Activated effector memory CD4-positive, alpha-beta T cell treated with Interleukin-2 at 50 U/mL for 16 hours (primary cell): ENCODE data around the gene RETREG2.
A peak's percentile ranks its signal among the peaks of the same experiment; 100 is the strongest.

Source experiments
- DNase-seq: peaks from one replicate; pipeline ENCODE4 v3.0.0-alpha.2; 2020

Gene RETREG2

GRCh38 chr2:219177552-219178376 is at the start of gene RETREG2:
Gene RETREG2 (plus strand): TSS chr2:219178275. CDS start chr2:219178353, 78 bp downstream.
- peak; percentile 77 for DNase-seq

- no peak for DNase-seq
These were observed 49.7 kb upstream of the RETREG2 start for GRCh38 chr2:219128396-219128795.

GRCh38 chr2:219129589-219129988 is 48.5 kb upstream of the RETREG2 start:
- no peak for DNase-seq

- no peak for DNase-seq
These were observed 46.7 kb upstream of the RETREG2 start for GRCh38 chr2:219131327-219131726.

- no peak for DNase-seq
These were observed 46.3 kb upstream of the RETREG2 start for GRCh38 chr2:219131744-219132143.

GRCh38 chr2:219133976-219134375 is 44.1 kb upstream of the RETREG2 start:
- no peak for DNase-seq

GRCh38 chr2:219140722-219141121 is 37.4 kb upstream of the RETREG2 start:
- no peak for DNase-seq

GRCh38 chr2:219142329-219142728 is 35.7 kb upstream of the RETREG2 start:
- no peak for DNase-seq

GRCh38 chr2:219149667-219150066 is 28.4 kb upstream of the RETREG2 start:
- no peak for DNase-seq

- DNase-seq: no peak
These were observed 22.9 kb upstream of the RETREG2 start for GRCh38 chr2:219155054-219155644.

- DNase-seq: no peak
These were observed 20.7 kb upstream of the RETREG2 start for GRCh38 chr2:219157396-219157795.

GRCh38 chr2:219158025-219158424 is 20.1 kb upstream of the RETREG2 start:
- DNase-seq: no peak

- DNase-seq: no peak
These were observed 19.5 kb upstream of the RETREG2 start for GRCh38 chr2:219158586-219158985.

GRCh38 chr2:219159771-219160185 is 18.3 kb upstream of the RETREG2 start:
- DNase-seq: no peak

- peak; percentile 88 for DNase-seq
These were observed 17.7 kb upstream of the RETREG2 start, which contains the start of gene NHEJ1 for GRCh38 chr2:219160186-219161017. Gene NHEJ1 (minus strand): TSS chr2:219160815. CDS start chr2:219158362, 2,453 bp downstream.

GRCh38 chr2:219161097-219161496 is 17.0 kb upstream of the RETREG2 start:
- DNase-seq: no peak

GRCh38 chr2:219163156-219163555 is 14.9 kb upstream of the RETREG2 start:
- no peak for DNase-seq

- DNase-seq: no peak
These were observed 12.8 kb upstream of the RETREG2 start for GRCh38 chr2:219165058-219165911.

GRCh38 chr2:219167997-219168396 is 10.1 kb upstream of the RETREG2 start:
- DNase-seq: no peak

- DNase-seq: no peak
These were observed 9.5 kb upstream of the RETREG2 start for GRCh38 chr2:219168526-219168925.

GRCh38 chr2:219168932-219169331 is 9.1 kb upstream of the RETREG2 start:
- no peak for DNase-seq

- no peak for DNase-seq
These were observed 8.0 kb upstream of the RETREG2 start, which contains the start of gene SLC23A3 for GRCh38 chr2:219169930-219170654. Gene SLC23A3 (minus strand): TSS chr2:219170029. CDS start chr2:219169984, 45 bp downstream.
